Cerebellar cortex (tissue), 1 donor: ENCODE measurements around the gene CLIP4.

Experiments used
- DNase-seq: peaks from one replicate; pipeline ENCODE4 v3.0.0-alpha.2; 2015; ENCODE audit warnings: low spot score

CLIP4 gene

GRCh38 chr2:29139152-29139551 lies 23.9 kb downstream of the CLIP4 start:
- no peak for DNase-seq

GRCh38 chr2:29139731-29140130 lies 24.5 kb downstream of the CLIP4 start:
- no peak for DNase-seq

- DNase-seq: no peak
Measured at GRCh38 chr2:29143657-29144056, 28.4 kb downstream of the CLIP4 start.

- DNase-seq: no peak
Measured at GRCh38 chr2:29146197-29146596, 31.0 kb downstream of the CLIP4 start.

- DNase-seq: no peak
Measured at GRCh38 chr2:29147963-29148362, 32.7 kb downstream of the CLIP4 start.

GRCh38 chr2:29154610-29155009 lies 39.4 kb downstream of the CLIP4 start:
- no peak for DNase-seq

- no peak for DNase-seq
Measured at GRCh38 chr2:29155578-29155977, 40.4 kb downstream of the CLIP4 start.

GRCh38 chr2:29157131-29157530 lies 41.9 kb downstream of the CLIP4 start:
- DNase-seq: no peak

- no peak for DNase-seq
Measured at GRCh38 chr2:29159125-29159524, 43.9 kb downstream of the CLIP4 start.

- DNase-seq: no peak
Measured at GRCh38 chr2:29160184-29160583, 45.0 kb downstream of the CLIP4 start.

- DNase-seq: no peak
Measured at GRCh38 chr2:29162204-29162928, 47.2 kb downstream of the CLIP4 start.

GRCh38 chr2:29164091-29164846 lies 49.1 kb downstream of the CLIP4 start:
- no peak for DNase-seq

- no peak for DNase-seq
Measured at GRCh38 chr2:29165362-29166241, 50.4 kb downstream of the CLIP4 start.

- no peak for DNase-seq
Measured at GRCh38 chr2:29166242-29167039, 51.2 kb downstream of the CLIP4 start.

- DNase-seq: no peak
Measured at GRCh38 chr2:29174937-29175336, 59.7 kb downstream of the CLIP4 start.

GRCh38 chr2:29175338-29175737 lies 60.1 kb downstream of the CLIP4 start:
- DNase-seq: no peak

GRCh38 chr2:29182334-29182733 lies 67.1 kb downstream of the CLIP4 start:
- DNase-seq: no peak

GRCh38 chr2:29182920-29183319 lies 67.7 kb downstream of the CLIP4 start:
- DNase-seq: no peak

GRCh38 chr2:29184531-29184930 lies 69.3 kb downstream of the CLIP4 start:
- DNase-seq: no peak

- DNase-seq: no peak
Measured at GRCh38 chr2:29186817-29187216, 71.6 kb downstream of the CLIP4 start.

GRCh38 chr2:29187926-29188325 lies 72.7 kb downstream of the CLIP4 start:
- DNase-seq: no peak

GRCh38 chr2:29189052-29189451 lies 73.8 kb downstream of the CLIP4 start:
- no peak for DNase-seq
